ENCODE results near the gene SPINK1. TPM values are rescaled to one million over a fixed set of nuclear protein-coding genes. Genes with fewer than 3 reads are reported as not detected.

The SPINK1 gene
- total RNA-seq, 1 donor from 2014 or later = not detected

DNA sequence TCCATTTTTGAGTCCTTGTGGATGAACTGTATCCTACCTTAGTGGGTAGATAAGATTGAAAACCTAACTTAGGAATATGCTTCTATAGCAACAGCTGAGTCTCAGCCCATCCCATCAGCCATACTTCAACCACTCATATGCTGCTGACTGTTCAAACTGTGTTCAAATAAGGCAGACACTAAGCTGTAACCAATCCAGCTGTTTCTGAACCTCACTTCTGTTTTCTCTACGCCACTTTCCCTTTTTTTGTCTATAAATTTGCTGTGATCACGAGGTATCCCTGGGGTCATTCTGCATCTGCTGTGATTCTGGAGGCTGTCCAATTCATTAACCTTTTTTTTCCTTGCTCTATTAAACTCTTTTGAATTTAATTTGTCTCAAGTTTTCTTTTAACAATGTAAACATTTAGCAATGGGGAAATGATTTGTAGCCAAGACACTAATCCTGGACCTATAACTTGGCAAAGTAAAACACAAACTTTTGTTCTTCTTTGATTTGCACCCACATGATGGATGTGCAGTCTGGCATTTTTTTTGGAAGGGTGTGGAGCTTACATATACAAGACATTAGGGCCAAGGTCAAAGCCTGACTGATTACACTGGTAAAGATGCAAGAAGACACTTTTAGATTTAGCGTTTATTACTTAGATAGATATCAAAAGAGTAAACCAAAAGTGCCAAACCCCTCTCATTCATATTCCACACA is 32.1 kb upstream of the SPINK1 start:
- no peak for TF ChIP-seq CTCF (IDR thresholded peaks at IDR 0.05)
- H3K4me1 ChIP-seq = peaks cover 3% of the 10 kb centered on the region
- H3K4me3 ChIP-seq = no peak overlapping the region
- H3K27ac ChIP-seq = no peak overlapping the region
- DNase-seq = no peak
- no peaks in the 10 kb centered on the region for H3K27me3 ChIP-seq (ENCODE audit: low read depth)
- intact Hi-C loops (cut with DNase I) = no loop called here
- ATAC-seq = no peak
- H3K36me3 ChIP-seq = no peaks in the 10 kb centered on the region
- no peaks in the 10 kb centered on the region for H3K9me3 ChIP-seq

DNA sequence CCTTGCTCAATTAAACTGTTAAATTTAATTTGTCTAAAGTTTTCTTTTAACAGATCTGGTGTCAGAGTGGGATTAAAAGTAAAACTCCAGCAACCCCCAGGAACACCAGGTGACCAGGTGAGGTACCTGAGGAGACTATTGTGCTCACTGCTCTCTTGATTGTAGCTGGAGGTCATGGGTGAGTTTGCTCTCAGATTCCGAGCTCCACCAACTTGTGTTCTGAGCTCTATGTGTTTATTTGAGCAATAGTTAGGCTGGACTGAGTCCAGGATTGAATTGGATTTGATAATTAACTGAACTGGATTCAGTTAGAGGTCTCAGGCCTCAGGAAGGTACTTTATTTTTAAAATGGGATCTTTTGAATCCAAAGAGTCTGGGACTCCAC is 29.2 kb upstream of the SPINK1 start:
- H3K4me3 ChIP-seq = no peak overlapping the region
- intact Hi-C loops (cut with DNase I) = no loop called here
- H3K4me1 ChIP-seq = peaks cover 3% of the 10 kb centered on the region
- no peaks in the 10 kb centered on the region for H3K36me3 ChIP-seq
- no peaks in the 10 kb centered on the region for H3K9me3 ChIP-seq
- H3K27me3 ChIP-seq (ENCODE audit: low read depth) = no peaks in the 10 kb centered on the region
- DNase-seq (no peak), ATAC-seq (no peak)
- H3K27ac ChIP-seq = no peak overlapping the region
- TF ChIP-seq CTCF (IDR thresholded peaks at IDR 0.05) = no peak

GRCh38 chr5:147859962-147860640 is 28.6 kb upstream of the SPINK1 start:
- Histone ChIP-seq H3K4me1 (peaks cover 3% of the 10 kb centered on the region), H3K27me3 (ENCODE audit: low read depth) (no peaks in the 10 kb centered on the region), H3K4me3 (no peak overlapping the region), H3K36me3 (no peaks in the 10 kb centered on the region), H3K27ac (no peak overlapping the region), H3K9me3 (no peaks in the 10 kb centered on the region)
- DNase-seq (no peak), ATAC-seq (no peak)
- intact Hi-C loops (cut with DNase I) = no loop called here
- TF ChIP-seq CTCF (IDR thresholded peaks at IDR 0.05) = no peak

DNA sequence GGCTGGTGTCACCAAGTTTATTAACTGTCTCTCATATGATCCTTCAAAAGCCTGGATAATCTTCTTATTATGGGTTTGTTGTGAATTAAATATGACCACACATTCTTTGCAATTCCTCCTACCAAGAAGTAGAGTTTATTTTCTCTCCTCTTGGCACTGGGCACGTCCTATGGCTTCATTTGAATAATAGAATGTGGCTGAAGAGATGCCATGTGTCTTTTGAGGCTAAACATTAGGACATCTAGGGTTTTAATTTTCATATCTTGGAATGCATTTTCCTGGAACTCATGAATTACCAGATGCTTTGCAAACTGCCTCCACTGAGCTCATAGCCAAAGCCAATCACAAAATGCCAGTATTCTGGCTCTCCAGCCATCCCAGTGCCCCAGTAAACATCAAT is 27.1 kb upstream of the SPINK1 start:
- Histone ChIP-seq H3K27me3 (ENCODE audit: low read depth) (no peaks in the 10 kb centered on the region), H3K36me3 (no peaks in the 10 kb centered on the region), H3K9me3 (no peaks in the 10 kb centered on the region), H3K4me3 (no peak overlapping the region), H3K27ac (no peak overlapping the region), H3K4me1 (peaks cover under 1% of the 10 kb centered on the region)
- no peak for TF ChIP-seq CTCF (IDR thresholded peaks at IDR 0.05)
- intact Hi-C loops (cut with DNase I) = no loop called here
- DNase-seq = no peak
- no peak for ATAC-seq

- DNase-seq (peak; percentile 47), ATAC-seq (peak; percentile 62 to 67)
- TF ChIP-seq CTCF (IDR thresholded peaks at IDR 0.05) = peak; percentile 83
- no peak overlapping the region for H3K27ac ChIP-seq
- no peaks in the 10 kb centered on the region for H3K36me3 ChIP-seq
- H3K27me3 ChIP-seq (ENCODE audit: low read depth) = no peaks in the 10 kb centered on the region
- no peak overlapping the region for H3K4me3 ChIP-seq
- intact Hi-C loops (cut with DNase I) = no loop called here
- no peaks in the 10 kb centered on the region for H3K9me3 ChIP-seq
- H3K4me1 ChIP-seq = no peaks in the 10 kb centered on the region
Measured at GRCh38 chr5:147857302-147858129, 26.0 kb upstream of the SPINK1 start.

All from lower lobe of right lung (tissue), 2 donors.